H7 (cell line): Measurements from ENCODE around the gene SLC1A3. TPM values are rescaled to one million over a fixed set of nuclear protein-coding genes. Genes with fewer than 3 reads are reported as not detected.
A peak's percentile ranks its signal among the peaks of the same experiment; 100 is the strongest.

ENCODE experiments used
- DNase-seq: peaks from one replicate; pipeline ENCODE4 v3.0.0; 2012
- H3K27me3 ChIP-seq: 2 replicates; pipeline ENCODE4 v1.6.0; 2011; ENCODE audit warnings: mild to moderate bottlenecking, low read length; ENCODE audit not compliant: control insufficient read depth, insufficient read depth
- H3K36me3 ChIP-seq: replicated peaks from 2 replicates; pipeline ENCODE4 v1.5.1; 2011; ENCODE audit warnings: low read length; ENCODE audit not compliant: control insufficient read depth, insufficient read depth
- H3K4me3 ChIP-seq: 2 replicates; pipeline ENCODE4 v1.5.1; 2011; ENCODE audit warnings: low read depth, mild to moderate bottlenecking, control low read depth, low read length, moderate library complexity; ENCODE audit not compliant: insufficient read depth
- total RNA-seq: library from RNA; depleted of rRNA; stranded (reverse); fragments of >200 nt; shearing (Covaris generic); gene quantifications from 2 replicates; pipeline ENCODE4 v1.2.3, GENCODE V29; 2014

The SLC1A3 gene
- total RNA-seq, 1 experiment from 2014 or later = 48.8 TPM

DNA sequence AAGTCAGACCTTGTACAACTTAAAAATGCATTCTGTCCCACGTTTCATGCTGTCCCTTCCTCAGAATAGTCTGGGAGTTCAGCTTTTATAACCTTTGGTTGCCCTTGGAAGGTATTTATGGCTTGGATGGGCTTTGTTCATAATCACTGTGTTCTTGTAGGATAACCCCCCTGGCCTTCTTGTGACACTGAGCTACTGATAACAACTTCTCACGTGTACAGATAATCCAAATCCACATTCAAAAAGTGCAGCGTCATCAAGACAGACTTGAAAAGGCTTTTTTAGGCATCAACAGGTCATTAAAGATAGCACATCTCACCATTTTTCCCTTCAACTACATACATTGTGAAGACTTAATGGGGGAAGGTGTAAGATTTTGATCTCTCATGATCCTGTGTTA lies 42.0 kb downstream of the SLC1A3 start:
- Histone ChIP-seq H3K4me3 (no peak overlapping the region), H3K27me3 (no peaks in the 10 kb centered on the region), H3K36me3 (no peaks in the 10 kb centered on the region)
- no peak for DNase-seq

DNA sequence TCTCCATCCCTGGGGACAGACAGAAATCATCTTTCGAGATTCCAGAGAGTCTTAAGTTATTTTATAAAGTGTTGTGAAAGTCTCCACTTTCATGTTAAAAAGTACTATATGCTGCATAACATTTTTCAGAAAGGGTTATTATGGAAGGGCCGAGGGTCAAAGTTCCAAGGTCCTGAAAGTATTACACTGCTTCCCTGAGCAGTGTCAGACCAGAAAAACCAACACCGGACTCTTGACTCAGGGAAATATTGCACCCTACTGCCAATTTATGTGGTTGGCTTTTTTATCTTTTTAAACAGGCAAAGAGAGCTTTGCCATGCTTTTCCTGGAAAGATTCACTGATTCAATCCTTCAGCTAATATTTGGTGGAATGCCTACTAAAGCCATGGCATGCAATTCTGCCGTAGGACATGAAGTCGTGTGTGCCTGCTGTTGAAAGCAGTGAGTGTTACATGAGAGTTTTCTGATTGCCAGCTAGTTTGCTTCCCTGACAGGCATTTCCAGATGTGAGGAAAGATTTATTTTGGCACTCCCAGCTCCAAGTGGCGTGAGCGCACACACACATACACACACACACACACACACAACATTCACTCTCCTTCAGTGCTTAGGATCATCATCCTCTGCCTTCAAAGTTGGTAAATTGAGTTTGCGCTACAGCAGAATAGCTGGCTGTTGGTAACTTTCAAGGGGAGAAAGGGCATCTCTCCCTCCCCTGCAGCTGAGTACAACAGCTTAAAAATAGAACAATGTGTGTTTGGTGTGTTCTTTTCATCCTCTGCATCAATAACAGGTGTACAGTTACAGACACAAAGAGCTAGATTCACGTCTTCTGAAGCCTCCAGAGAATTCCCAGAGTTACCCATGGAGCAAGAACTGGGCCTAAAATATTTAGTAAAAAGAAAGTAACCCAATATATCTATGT lies 45.6 kb downstream of the SLC1A3 start:
- H3K36me3 ChIP-seq = no peaks in the 10 kb centered on the region
- no peak overlapping the region for H3K4me3 ChIP-seq
- no peak for DNase-seq
- H3K27me3 ChIP-seq = no peaks in the 10 kb centered on the region

DNA sequence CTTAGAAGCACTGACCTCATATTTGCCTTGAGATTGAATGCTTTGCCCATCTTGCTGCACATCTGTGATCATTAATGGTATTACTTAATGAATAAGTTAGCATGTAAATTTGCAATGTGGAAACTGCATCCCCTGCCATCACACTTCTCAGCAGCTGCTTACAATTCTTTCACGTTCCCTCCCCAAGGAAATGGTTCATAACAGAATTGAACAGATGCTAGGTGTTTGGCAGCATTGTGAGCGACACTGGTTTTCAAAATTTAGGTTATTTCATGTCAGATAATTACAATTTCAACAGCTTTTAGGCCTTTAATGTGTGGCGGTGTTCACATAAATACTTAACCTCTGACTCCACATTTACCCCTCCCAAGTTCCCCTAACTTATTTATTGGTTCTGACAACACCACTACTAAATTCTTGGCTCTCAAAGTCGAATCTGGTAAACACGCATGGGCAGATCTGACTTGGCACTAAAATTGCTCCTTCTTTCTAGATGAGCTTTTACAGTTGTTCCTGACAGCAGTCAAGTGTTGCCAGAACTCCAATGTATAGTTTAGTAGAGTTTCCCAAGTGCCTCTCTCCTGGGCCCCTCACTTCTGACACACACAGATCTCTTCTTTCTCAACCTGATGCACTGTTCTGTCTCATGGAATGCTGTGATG lies 46.8 kb downstream of the SLC1A3 start:
- Histone ChIP-seq H3K27me3 (no peaks in the 10 kb centered on the region), H3K4me3 (no peak overlapping the region), H3K36me3 (no peaks in the 10 kb centered on the region)
- DNase-seq = no peak

DNA sequence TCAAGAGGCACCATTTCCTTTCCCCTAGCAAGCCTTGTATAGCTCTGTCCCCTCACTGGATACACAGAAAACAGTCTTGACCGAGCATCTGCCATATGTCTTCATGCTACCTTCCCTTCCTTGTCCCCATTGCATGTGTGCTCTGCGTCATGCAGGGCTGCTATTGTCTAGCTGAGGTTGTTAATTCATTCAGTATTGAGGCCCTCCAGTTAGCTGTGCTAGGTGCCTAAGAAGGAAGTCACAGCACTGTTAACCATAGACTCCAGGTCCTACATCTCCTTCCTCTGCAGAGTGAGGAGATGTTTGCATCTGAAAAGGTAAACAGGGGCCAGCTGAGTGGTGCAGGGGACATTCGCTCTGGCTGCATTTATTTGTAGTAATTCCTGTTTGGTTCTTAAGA lies 48.2 kb downstream of the SLC1A3 start:
- Histone ChIP-seq H3K4me3 (no peak overlapping the region), H3K27me3 (no peaks in the 10 kb centered on the region), H3K36me3 (no peaks in the 10 kb centered on the region)
- peak; percentile 12 for DNase-seq

- peak; percentile 11 for DNase-seq
- Histone ChIP-seq H3K36me3 (no peaks in the 10 kb centered on the region), H3K27me3 (no peaks in the 10 kb centered on the region), H3K4me3 (no peak overlapping the region)
Observed at GRCh38 chr5:36655161-36655560, 48.8 kb downstream of the SLC1A3 start.

DNA sequence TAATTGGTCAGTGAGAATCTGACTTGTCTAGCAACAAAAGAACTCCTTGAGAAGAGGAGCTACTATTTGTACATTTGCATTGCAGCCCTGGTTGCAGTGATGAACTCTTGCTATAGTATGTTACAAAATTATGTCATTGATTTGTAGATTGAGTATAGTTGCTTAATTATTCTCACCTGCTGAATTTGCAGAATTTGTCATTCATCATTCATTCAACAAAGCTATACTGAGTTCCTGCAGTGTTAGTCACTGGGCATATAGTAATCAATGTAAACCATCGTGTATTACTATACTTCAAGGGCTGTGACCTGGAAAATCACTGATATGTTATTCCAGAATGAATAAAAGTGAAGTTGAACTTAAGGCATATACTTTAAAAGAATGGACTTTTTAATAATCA lies 50.1 kb downstream of the SLC1A3 start:
- Histone ChIP-seq H3K36me3 (no peaks in the 10 kb centered on the region), H3K4me3 (no peak overlapping the region), H3K27me3 (no peaks in the 10 kb centered on the region)
- DNase-seq = no peak

DNA sequence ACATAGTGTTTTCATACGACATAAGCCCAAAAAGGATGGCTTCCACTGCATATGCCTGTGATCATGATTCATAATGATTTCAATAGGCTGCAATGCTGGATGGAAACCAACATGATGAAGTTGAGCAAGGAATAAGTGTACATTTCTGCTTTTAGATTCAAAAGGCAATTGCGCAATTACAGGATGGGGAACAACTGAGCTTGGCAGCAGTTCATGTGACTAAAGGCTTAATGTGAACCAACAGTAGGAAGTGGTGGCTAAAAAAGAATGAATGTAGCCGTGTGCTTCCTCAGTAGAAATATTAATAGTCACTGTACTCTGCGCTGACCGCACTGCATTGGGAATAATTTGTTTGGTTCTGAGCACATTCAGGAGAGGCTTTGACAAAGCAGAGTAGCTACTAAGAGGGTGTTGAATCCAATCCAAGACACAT lies 51.2 kb downstream of the SLC1A3 start:
- H3K4me3 ChIP-seq = no peak overlapping the region
- no peak for DNase-seq
- no peaks in the 10 kb centered on the region for H3K36me3 ChIP-seq
- H3K27me3 ChIP-seq = no peaks in the 10 kb centered on the region

GRCh38 chr5:36658038-36658756 lies 51.8 kb downstream of the SLC1A3 start:
- no peak for DNase-seq
- no peaks in the 10 kb centered on the region for H3K27me3 ChIP-seq
- H3K4me3 ChIP-seq = no peak overlapping the region
- no peaks in the 10 kb centered on the region for H3K36me3 ChIP-seq

DNA sequence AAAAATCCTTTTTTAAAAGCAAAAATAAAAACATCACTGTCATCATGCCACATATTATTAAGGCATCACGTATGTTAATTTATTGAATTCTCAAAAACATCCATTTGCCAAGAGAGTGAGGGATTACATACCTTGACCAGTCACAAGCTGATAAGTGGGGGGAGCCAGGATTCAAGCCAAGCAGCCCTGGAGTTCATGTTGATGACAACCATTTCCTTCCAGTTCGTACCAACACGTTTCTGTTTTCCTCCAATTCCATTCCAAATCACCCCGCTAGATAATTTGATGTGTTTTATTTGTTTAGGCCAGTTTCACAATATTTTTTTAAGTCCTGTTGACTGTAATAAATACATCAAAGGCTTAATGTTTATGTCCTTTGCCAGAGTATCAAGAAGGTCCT lies 53.0 kb downstream of the SLC1A3 start:
- Histone ChIP-seq H3K36me3 (no peaks in the 10 kb centered on the region), H3K4me3 (no peak overlapping the region), H3K27me3 (no peaks in the 10 kb centered on the region)
- DNase-seq = no peak

- no peak for DNase-seq
- Histone ChIP-seq H3K4me3 (no peak overlapping the region), H3K36me3 (no peaks in the 10 kb centered on the region), H3K27me3 (no peaks in the 10 kb centered on the region)
Observed at GRCh38 chr5:36660397-36661049, 54.1 kb downstream of the SLC1A3 start.

GRCh38 chr5:36661456-36662220 lies 55.2 kb downstream of the SLC1A3 start:
- Histone ChIP-seq H3K36me3 (no peaks in the 10 kb centered on the region), H3K27me3 (no peaks in the 10 kb centered on the region), H3K4me3 (no peak overlapping the region)
- DNase-seq = no peak

DNA sequence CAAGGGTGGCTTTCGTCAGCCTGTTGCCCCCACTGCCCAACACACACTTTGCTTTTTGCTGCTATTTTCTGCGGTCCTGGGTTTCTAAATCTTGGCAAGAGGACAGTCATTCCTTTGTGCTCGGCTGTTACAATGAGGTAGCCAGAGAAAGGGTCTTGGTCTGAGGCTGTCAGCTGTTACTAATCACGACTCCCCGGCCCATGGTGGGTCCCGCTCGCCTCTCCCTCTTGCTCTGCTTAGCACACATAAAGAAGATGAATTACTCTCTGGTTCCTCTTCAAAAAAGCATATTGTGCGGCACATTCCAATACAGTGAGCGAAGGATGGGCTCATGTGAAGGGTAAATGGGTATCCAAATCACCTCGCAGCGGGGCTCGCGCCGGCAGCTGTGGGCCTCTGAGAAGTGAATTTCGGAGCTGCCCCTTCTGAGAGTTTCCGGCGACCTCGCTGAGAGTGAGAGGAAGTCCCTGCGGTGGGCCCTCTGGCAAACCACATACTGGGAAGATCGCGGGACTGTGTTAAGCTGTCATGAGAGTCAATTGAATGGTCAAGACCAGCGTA lies 56.0 kb downstream of the SLC1A3 start:
- Histone ChIP-seq H3K4me3 (no peak overlapping the region), H3K36me3 (no peaks in the 10 kb centered on the region), H3K27me3 (no peaks in the 10 kb centered on the region)
- no peak for DNase-seq

GRCh38 chr5:36664766-36665165 lies 58.4 kb downstream of the SLC1A3 start:
- Histone ChIP-seq H3K36me3 (no peaks in the 10 kb centered on the region), H3K27me3 (no peaks in the 10 kb centered on the region), H3K4me3 (no peak overlapping the region)
- DNase-seq = no peak
